ENCODE measurements around the gene LCE1B.

- TF ChIP-seq CTCF (IDR thresholded peaks at IDR 0.05; ENCODE audit: low read length) (no peak), EZH2 (optimal IDR thresholded peaks at IDR 0.05; ENCODE audit: low read depth, low read length) (no peak)
Measured at GRCh38 chr1:152817309-152817708, 5.5 kb downstream of the LCE1B start.

Data from MM.1S (cell line).